ENCODE data around the gene MNT. TPM values are rescaled to one million over a fixed set of nuclear protein-coding genes. Genes with fewer than 3 reads are reported as not detected.

MNT gene
- total RNA-seq, 1 donor from 2014 or later, result 7.6 TPM

Small RNA genes lying within 50 kb of the gene (small RNA-seq; reads per million reads assigned to genes)
- not detected for gene AC006435.3
- not detected for gene AC006435.4

Other genes starting within 250 kb of the MNT start
- gene SMG6, start 97.3 kb downstream of the MNT start, total RNA-seq, result 19.8 TPM
- 57.9 TPM for gene SRR, start 97.1 kb downstream of the MNT start, total RNA-seq
- gene TSR1, start 64.6 kb downstream of the MNT start, total RNA-seq, result 26.5 TPM
- gene SGSM2, start 63.6 kb downstream of the MNT start, total RNA-seq, result 63.5 TPM
- 17.0 TPM for gene METTL16, start 110.8 kb upstream of the MNT start, total RNA-seq
- gene PAFAH1B1, start 192.6 kb upstream of the MNT start, total RNA-seq, result 292 TPM